DOHH2 (cell line): ENCODE data around the gene OR2T10.

Source experiments
- CTCF ChIP-seq: fragments of 200-600 bp; sonication (generic); IDR thresholded peaks from one replicate; pipeline ENCODE4 v1.5.1; 2014; ENCODE audit warnings: antibody characterized with exemption, mild to moderate bottlenecking, low read depth, low read length; ENCODE audit not compliant: poor library complexity, severe bottlenecking
- EZH2phosphoT487 ChIP-seq: fragments of 200-600 bp; sonication (generic); IDR thresholded peaks from 2 replicates; pipeline ENCODE4 v1.6.1; 2017; ENCODE audit warnings: borderline replicate concordance, mild to moderate bottlenecking, antibody characterized with exemption, low read length, moderate library complexity, mixed read lengths

GRCh38 chr1:248585266-248585665 is 12.2 kb downstream of the OR2T10 start:
- TF ChIP-seq CTCF (no peak), EZH2phosphoT487 (no peak)
